ENCODE measurements around the gene TLR7.

Gene TLR7

GRCh38 chrX:12877386-12877785 is 10.5 kb downstream of the TLR7 start:
- TF ChIP-seq EZH2 (IDR thresholded peaks at IDR 0.05; ENCODE audit: borderline replicate concordance, low read length) = no peak
- TF ChIP-seq, protein P1, sequence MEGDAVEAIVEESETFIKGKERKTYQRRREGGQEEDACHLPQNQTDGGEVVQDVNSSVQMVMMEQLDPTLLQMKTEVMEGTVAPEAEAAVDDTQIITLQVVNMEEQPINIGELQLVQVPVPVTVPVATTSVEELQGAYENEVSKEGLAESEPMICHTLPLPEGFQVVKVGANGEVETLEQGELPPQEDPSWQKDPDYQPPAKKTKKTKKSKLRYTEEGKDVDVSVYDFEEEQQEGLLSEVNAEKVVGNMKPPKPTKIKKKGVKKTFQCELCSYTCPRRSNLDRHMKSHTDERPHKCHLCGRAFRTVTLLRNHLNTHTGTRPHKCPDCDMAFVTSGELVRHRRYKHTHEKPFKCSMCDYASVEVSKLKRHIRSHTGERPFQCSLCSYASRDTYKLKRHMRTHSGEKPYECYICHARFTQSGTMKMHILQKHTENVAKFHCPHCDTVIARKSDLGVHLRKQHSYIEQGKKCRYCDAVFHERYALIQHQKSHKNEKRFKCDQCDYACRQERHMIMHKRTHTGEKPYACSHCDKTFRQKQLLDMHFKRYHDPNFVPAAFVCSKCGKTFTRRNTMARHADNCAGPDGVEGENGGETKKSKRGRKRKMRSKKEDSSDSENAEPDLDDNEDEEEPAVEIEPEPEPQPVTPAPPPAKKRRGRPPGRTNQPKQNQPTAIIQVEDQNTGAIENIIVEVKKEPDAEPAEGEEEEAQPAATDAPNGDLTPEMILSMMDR (IDR thresholded peaks at IDR 0.05; ENCODE audit: low read length) = no peak
- Histone ChIP-seq H3K27me3 (ENCODE audit: insufficient read depth, low read length) (no peaks in the 10 kb centered on the region), H3K4me1 (ENCODE audit: insufficient read depth, low read length, severe bottlenecking) (no peaks in the 10 kb centered on the region), H3K9me2 (ENCODE audit: low read depth, low read length) (no peaks in the 10 kb centered on the region), H4K20me1 (ENCODE audit: insufficient read depth, low read length) (no peaks in the 10 kb centered on the region), H3K9ac (ENCODE audit: low read length) (no peak overlapping the region), H3F3A (ENCODE audit: insufficient read depth, low read length) (no peaks in the 10 kb centered on the region), H3K9me3 (ENCODE audit: low read length) (no peaks in the 10 kb centered on the region), H3K27ac (ENCODE audit: low read depth, low read length, poor library complexity, severe bottlenecking) (no peak overlapping the region), H3K79me2 (ENCODE audit: insufficient read depth, low read length) (no peaks in the 10 kb centered on the region), H3K4me2 (ENCODE audit: low read length) (no peak overlapping the region), H3K4me3 (ENCODE audit: low read depth, low read length, poor library complexity, severe bottlenecking) (no peak overlapping the region), H2AFZ (ENCODE audit: low read length) (no peak overlapping the region), H3K36me3 (ENCODE audit: insufficient read depth, low read length) (no peaks in the 10 kb centered on the region)

DNA sequence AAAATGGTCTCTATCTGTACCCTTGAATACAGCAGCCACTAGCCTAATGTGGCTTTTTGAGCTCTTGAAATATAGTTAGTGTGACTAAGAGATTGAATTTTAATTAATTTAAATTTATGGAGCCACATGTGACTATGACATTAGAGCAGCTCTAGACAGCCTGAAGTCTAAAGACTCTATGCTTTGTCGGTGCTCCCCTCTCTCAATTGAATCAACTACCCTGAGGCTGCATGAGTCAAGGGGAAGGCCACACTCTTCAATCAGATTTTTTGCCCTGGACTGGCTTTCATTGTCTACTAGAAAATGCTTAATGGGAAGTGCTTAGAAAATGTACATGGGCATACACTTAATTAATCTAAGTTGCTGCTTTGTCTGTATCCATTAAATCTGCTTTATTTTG is 11.7 kb downstream of the TLR7 start:
- H3K79me2 ChIP-seq (ENCODE audit: insufficient read depth, low read length) = no peaks in the 10 kb centered on the region
- no peaks in the 10 kb centered on the region for H3K4me1 ChIP-seq (ENCODE audit: insufficient read depth, low read length, severe bottlenecking)
- no peaks in the 10 kb centered on the region for H3K27me3 ChIP-seq (ENCODE audit: insufficient read depth, low read length)
- H2AFZ ChIP-seq (ENCODE audit: low read length) = no peak overlapping the region
- no peak overlapping the region for H3K27ac ChIP-seq (ENCODE audit: low read depth, low read length, poor library complexity, severe bottlenecking)
- no peak overlapping the region for H3K9ac ChIP-seq (ENCODE audit: low read length)
- H3K9me3 ChIP-seq (ENCODE audit: low read length) = no peaks in the 10 kb centered on the region
- no peaks in the 10 kb centered on the region for H3K9me2 ChIP-seq (ENCODE audit: low read depth, low read length)
- no peaks in the 10 kb centered on the region for H3K36me3 ChIP-seq (ENCODE audit: insufficient read depth, low read length)
- no peak overlapping the region for H3K4me3 ChIP-seq (ENCODE audit: low read depth, low read length, poor library complexity, severe bottlenecking)
- TF ChIP-seq EZH2 (IDR thresholded peaks at IDR 0.05; ENCODE audit: borderline replicate concordance, low read length) = no peak
- TF ChIP-seq, protein P1 (IDR thresholded peaks at IDR 0.05; ENCODE audit: low read length) = no peak
- no peak overlapping the region for H3K4me2 ChIP-seq (ENCODE audit: low read length)
- no peaks in the 10 kb centered on the region for H3F3A ChIP-seq (ENCODE audit: insufficient read depth, low read length)
- no peaks in the 10 kb centered on the region for H4K20me1 ChIP-seq (ENCODE audit: insufficient read depth, low read length)

DNA sequence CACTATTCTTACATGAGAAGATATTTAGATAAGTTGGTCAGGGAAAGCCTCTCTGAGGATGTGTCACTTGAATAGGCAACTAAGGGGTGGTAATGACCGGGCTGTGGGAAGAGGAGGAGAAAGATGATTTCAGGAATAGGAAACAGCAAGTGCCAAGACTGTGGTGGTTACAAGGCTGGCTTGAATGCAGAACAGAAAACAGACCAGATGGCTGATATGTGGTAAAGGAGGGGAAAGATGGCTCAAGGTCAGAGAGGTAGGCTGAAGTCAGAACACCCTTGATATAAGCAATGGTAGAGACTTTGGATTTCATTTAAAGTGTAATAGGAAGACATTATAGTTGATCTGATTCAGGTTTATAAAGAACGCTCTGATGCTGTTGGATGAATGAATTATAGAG is 15.0 kb downstream of the TLR7 start:
- Histone ChIP-seq H3K9me3 (ENCODE audit: low read length) (no peaks in the 10 kb centered on the region), H3K27ac (ENCODE audit: low read depth, low read length, poor library complexity, severe bottlenecking) (no peak overlapping the region), H3K27me3 (ENCODE audit: insufficient read depth, low read length) (no peaks in the 10 kb centered on the region), H3K36me3 (ENCODE audit: insufficient read depth, low read length) (no peaks in the 10 kb centered on the region), H3K79me2 (ENCODE audit: insufficient read depth, low read length) (no peaks in the 10 kb centered on the region), H3K4me3 (ENCODE audit: low read depth, low read length, poor library complexity, severe bottlenecking) (no peak overlapping the region), H4K20me1 (ENCODE audit: insufficient read depth, low read length) (no peaks in the 10 kb centered on the region), H3K4me1 (ENCODE audit: insufficient read depth, low read length, severe bottlenecking) (no peaks in the 10 kb centered on the region), H3K9me2 (ENCODE audit: low read depth, low read length) (no peaks in the 10 kb centered on the region), H3F3A (ENCODE audit: insufficient read depth, low read length) (no peaks in the 10 kb centered on the region), H3K4me2 (ENCODE audit: low read length) (no peak overlapping the region), H3K9ac (ENCODE audit: low read length) (no peak overlapping the region), H2AFZ (ENCODE audit: low read length) (no peak overlapping the region)
- TF ChIP-seq, protein P1 (IDR thresholded peaks at IDR 0.05; ENCODE audit: low read length) = no peak
- TF ChIP-seq EZH2 (IDR thresholded peaks at IDR 0.05; ENCODE audit: borderline replicate concordance, low read length) = no peak

All from OCI-LY1 (cell line).